HepG2 (cell line): ENCODE data around the gene PCBP2. TPM values are rescaled to one million over a fixed set of nuclear protein-coding genes. Genes with fewer than 3 reads are reported as not detected.
A peak's percentile ranks its signal among the peaks of the same experiment; 100 is the strongest.

ENCODE experiments used
- AGO1 ChIP-seq: fragments of 200-400 bp; formaldehyde crosslinking; IDR thresholded peaks from 2 replicates; pipeline ENCODE4 v1.6.1; 2017; ENCODE audit warnings: mild to moderate bottlenecking, low read depth, low read length, moderate library complexity; ENCODE audit not compliant: poor library complexity, severe bottlenecking
- BRCA1 ChIP-seq: sonication (generic); formaldehyde crosslinking; IDR thresholded peaks from 2 replicates; pipeline ENCODE4 v1.4.0; 2020; ENCODE audit warnings: missing genetic modification reagents
- CCDC6 ChIP-seq: sonication (generic); formaldehyde crosslinking; IDR thresholded peaks from 2 replicates; pipeline ENCODE4 v1.8.1; 2022; ENCODE audit warnings: mild to moderate bottlenecking, missing genetic modification reagents, moderate library complexity
- DMAP1 ChIP-seq: IDR thresholded peaks from 2 replicates; pipeline ENCODE4 v1.6.1; 2016
- DMTF1 ChIP-seq: sonication (generic); formaldehyde crosslinking; IDR thresholded peaks from 2 replicates; pipeline ENCODE4 v1.4.0; 2020; ENCODE audit warnings: mild to moderate bottlenecking, missing genetic modification reagents
- EHMT2 ChIP-seq: fragments of 200-600 bp; sonication (generic); IDR thresholded peaks from 2 replicates; pipeline ENCODE4 v1.7.0; 2017; ENCODE audit warnings: antibody characterized with exemption, low read depth, low read length, borderline replicate concordance
- FOXC1 ChIP-seq: sonication (generic); formaldehyde crosslinking; IDR thresholded peaks from 2 replicates; pipeline ENCODE4 v1.8.0; 2022; ENCODE audit warnings: mild to moderate bottlenecking, missing genetic modification reagents, borderline replicate concordance
- HDAC1 ChIP-seq: sonication (generic); formaldehyde crosslinking; IDR thresholded peaks from 2 replicates; pipeline ENCODE4 v1.5.1; 2020; ENCODE audit warnings: mild to moderate bottlenecking, missing genetic modification reagents
- KAT8 ChIP-seq: IDR thresholded peaks from 2 replicates; pipeline ENCODE4 v1.6.1; 2016; ENCODE audit warnings: missing genetic modification reagents, missing compliant biosample characterization
- MIER3 ChIP-seq: IDR thresholded peaks from 2 replicates; pipeline ENCODE4 v1.6.1; 2016; ENCODE audit warnings: missing compliant biosample characterization, borderline replicate concordance
- NFKBIZ ChIP-seq: IDR thresholded peaks from 2 replicates; pipeline ENCODE4 v1.6.1; 2018; ENCODE audit warnings: missing genetic modification reagents, missing compliant biosample characterization
- POLR2G ChIP-seq: fragments of 200-400 bp; formaldehyde crosslinking; IDR thresholded peaks from 2 replicates; pipeline ENCODE4 v1.6.1; 2018; ENCODE audit warnings: mild to moderate bottlenecking, low read depth, low read length, moderate library complexity
- RELA ChIP-seq: sonication (generic); formaldehyde crosslinking; IDR thresholded peaks from 2 replicates; pipeline ENCODE4 v1.4.0; 2020; ENCODE audit warnings: missing genetic modification reagents
- TAF1 ChIP-seq: sonication (generic); formaldehyde crosslinking; IDR thresholded peaks from 2 replicates; pipeline ENCODE4 v1.4.0; 2020; ENCODE audit warnings: missing genetic modification reagents
- ZBTB1 ChIP-seq: sonication (generic); formaldehyde crosslinking; IDR thresholded peaks from 2 replicates; pipeline ENCODE4 v1.4.0; 2020; ENCODE audit warnings: missing genetic modification reagents, borderline replicate concordance
- ZMYM4 ChIP-seq: sonication (generic); formaldehyde crosslinking; IDR thresholded peaks from 2 replicates; pipeline ENCODE4 v1.8.1; 2023; ENCODE audit warnings: mild to moderate bottlenecking, missing genetic modification reagents
- ZNF335 ChIP-seq: sonication (generic); formaldehyde crosslinking; IDR thresholded peaks from 2 replicates; pipeline ENCODE4 v1.4.0; 2020; ENCODE audit warnings: missing genetic modification reagents
- ZNF354B ChIP-seq: sonication (generic); formaldehyde crosslinking; IDR thresholded peaks from 2 replicates; pipeline ENCODE4 v1.8.0; 2022; ENCODE audit warnings: mild to moderate bottlenecking, missing genetic modification reagents
- ZNF589 ChIP-seq: sonication (generic); formaldehyde crosslinking; conservative IDR thresholded peaks from 2 replicates; pipeline ENCODE4 v1.8.0; 2022; ENCODE audit warnings: mild to moderate bottlenecking, moderate library complexity, missing genetic modification reagents
- ZNF83 ChIP-seq: sonication (generic); formaldehyde crosslinking; IDR thresholded peaks from 2 replicates; pipeline ENCODE4 v1.4.0; 2020; ENCODE audit warnings: missing genetic modification reagents, mild to moderate bottlenecking, borderline replicate concordance
- polyA plus RNA-seq, 8 experiments: library from polyadenylated mRNA; depleted of rRNA in 3 of 8; stranded (reverse) in 7 of 8; unstranded in 1 of 8; fragments of >200 nt; fragmentation: Illumina TruSeq in 4 of 8; extraction: Trizol in 4 of 8; gene quantifications; 2 replicates each; pipeline versions ENCODE4 v1.2.1 to v1.2.3, GENCODE V29; 2011 to 2016; ENCODE audit warnings: low read depth in 4 of 8, missing spikeins in 1 of 8, mixed read lengths in 1 of 8; ENCODE audit not compliant: insufficient read depth in 1 of 8
- total RNA-seq, 5 experiments: library from RNA; depleted of rRNA; stranded (reverse); fragments of >200 nt; fragmentation: Illumina TruSeq; extraction: Trizol; gene quantifications; 2 replicates each; pipeline ENCODE4 v1.2.3, GENCODE V29; 2016; ENCODE audit warnings: low read depth in 1 of 5
- TF ChIP-seq, protein P1 (sequence below): sonication (generic); formaldehyde crosslinking; IDR thresholded peaks from 2 replicates; pipeline ENCODE4 v1.8.1; 2023; ENCODE audit warnings: mild to moderate bottlenecking, missing genetic modification reagents
- TF ChIP-seq, protein P2 (sequence below): sonication (generic); formaldehyde crosslinking; IDR thresholded peaks from 2 replicates; pipeline ENCODE4 v1.4.0; 2020; ENCODE audit warnings: mild to moderate bottlenecking, missing genetic modification reagents
- TF ChIP-seq, protein P3 (sequence below): sonication (generic); formaldehyde crosslinking; IDR thresholded peaks from 2 replicates; pipeline ENCODE4 v1.4.0; 2020; ENCODE audit warnings: missing genetic modification reagents
- TF ChIP-seq, protein P4 (sequence below): sonication (generic); formaldehyde crosslinking; IDR thresholded peaks from 2 replicates; pipeline ENCODE4 v1.4.0; 2020; ENCODE audit warnings: mild to moderate bottlenecking, missing genetic modification reagents

PCBP2 gene
- total and polyA plus RNA-seq, 2 of the 13 experiments (the other 11 are each of a cell fraction or from before 2014, with no cell fraction given), result 154 to 345 TPM

- 0 out of 2 replicates have a peak, but pooled peaks have one; percentile 3 for TF ChIP-seq ZMYM4 (CRISPR knock-in tag)
- no peak for TF ChIP-seq ZNF589
- peak; percentile 18; the same call in 1 of the 2 replicates for TF ChIP-seq ZNF335 (CRISPR knock-in tag)
- TF ChIP-seq ZBTB1, result no peak
- 0 out of 2 replicates have a peak, but pooled peaks have one; percentile 13 for TF ChIP-seq POLR2G
- TF ChIP-seq, protein P1, sequence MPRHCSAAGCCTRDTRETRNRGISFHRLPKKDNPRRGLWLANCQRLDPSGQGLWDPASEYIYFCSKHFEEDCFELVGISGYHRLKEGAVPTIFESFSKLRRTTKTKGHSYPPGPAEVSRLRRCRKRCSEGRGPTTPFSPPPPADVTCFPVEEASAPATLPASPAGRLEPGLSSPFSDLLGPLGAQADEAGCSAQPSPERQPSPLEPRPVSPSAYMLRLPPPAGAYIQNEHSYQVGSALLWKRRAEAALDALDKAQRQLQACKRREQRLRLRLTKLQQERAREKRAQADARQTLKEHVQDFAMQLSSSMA (CRISPR knock-in tag), result no peak
- no peak for TF ChIP-seq EHMT2
- peak; percentile 2; the same call in 1 of the 2 replicates for TF ChIP-seq DMAP1 (CRISPR knock-in tag)
- no peak for TF ChIP-seq NFKBIZ (CRISPR knock-in tag)
- TF ChIP-seq, protein P2, sequence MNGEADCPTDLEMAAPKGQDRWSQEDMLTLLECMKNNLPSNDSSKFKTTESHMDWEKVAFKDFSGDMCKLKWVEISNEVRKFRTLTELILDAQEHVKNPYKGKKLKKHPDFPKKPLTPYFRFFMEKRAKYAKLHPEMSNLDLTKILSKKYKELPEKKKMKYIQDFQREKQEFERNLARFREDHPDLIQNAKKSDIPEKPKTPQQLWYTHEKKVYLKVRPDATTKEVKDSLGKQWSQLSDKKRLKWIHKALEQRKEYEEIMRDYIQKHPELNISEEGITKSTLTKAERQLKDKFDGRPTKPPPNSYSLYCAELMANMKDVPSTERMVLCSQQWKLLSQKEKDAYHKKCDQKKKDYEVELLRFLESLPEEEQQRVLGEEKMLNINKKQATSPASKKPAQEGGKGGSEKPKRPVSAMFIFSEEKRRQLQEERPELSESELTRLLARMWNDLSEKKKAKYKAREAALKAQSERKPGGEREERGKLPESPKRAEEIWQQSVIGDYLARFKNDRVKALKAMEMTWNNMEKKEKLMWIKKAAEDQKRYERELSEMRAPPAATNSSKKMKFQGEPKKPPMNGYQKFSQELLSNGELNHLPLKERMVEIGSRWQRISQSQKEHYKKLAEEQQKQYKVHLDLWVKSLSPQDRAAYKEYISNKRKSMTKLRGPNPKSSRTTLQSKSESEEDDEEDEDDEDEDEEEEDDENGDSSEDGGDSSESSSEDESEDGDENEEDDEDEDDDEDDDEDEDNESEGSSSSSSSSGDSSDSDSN (CRISPR knock-in tag), result no peak
- TF ChIP-seq MIER3 (CRISPR knock-in tag), result 0 out of 2 replicates have a peak, but pooled peaks have one; percentile 9
- TF ChIP-seq BRCA1 (CRISPR knock-in tag), result 0 out of 2 replicates have a peak, but pooled peaks have one; percentile 31
- peak; percentile 19; the same call in 1 of the 2 replicates for TF ChIP-seq CCDC6
- TF ChIP-seq ZNF83 (CRISPR knock-in tag), result no peak
- TF ChIP-seq, protein P3, sequence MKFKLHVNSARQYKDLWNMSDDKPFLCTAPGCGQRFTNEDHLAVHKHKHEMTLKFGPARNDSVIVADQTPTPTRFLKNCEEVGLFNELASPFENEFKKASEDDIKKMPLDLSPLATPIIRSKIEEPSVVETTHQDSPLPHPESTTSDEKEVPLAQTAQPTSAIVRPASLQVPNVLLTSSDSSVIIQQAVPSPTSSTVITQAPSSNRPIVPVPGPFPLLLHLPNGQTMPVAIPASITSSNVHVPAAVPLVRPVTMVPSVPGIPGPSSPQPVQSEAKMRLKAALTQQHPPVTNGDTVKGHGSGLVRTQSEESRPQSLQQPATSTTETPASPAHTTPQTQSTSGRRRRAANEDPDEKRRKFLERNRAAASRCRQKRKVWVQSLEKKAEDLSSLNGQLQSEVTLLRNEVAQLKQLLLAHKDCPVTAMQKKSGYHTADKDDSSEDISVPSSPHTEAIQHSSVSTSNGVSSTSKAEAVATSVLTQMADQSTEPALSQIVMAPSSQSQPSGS (CRISPR knock-in tag), result peak; percentile 2; the same call in 1 of the 2 replicates
- no peak for TF ChIP-seq RELA (CRISPR knock-in tag)
- peak; percentile 11; the same call in 1 of the 2 replicates for TF ChIP-seq FOXC1 (CRISPR knock-in tag)
- TF ChIP-seq TAF1 (CRISPR knock-in tag), result peak; percentile 13; the same call in 1 of the 2 replicates
- TF ChIP-seq DMTF1 (CRISPR knock-in tag), result 0 out of 2 replicates have a peak, but pooled peaks have one; percentile 29
- TF ChIP-seq, protein P4, sequence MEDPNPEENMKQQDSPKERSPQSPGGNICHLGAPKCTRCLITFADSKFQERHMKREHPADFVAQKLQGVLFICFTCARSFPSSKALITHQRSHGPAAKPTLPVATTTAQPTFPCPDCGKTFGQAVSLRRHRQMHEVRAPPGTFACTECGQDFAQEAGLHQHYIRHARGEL (CRISPR knock-in tag), result 0 out of 2 replicates have a peak, but pooled peaks have one; percentile 27
- 0 out of 2 replicates have a peak, but pooled peaks have one; percentile 51 for TF ChIP-seq ZNF354B
- peak; percentile 0 for TF ChIP-seq AGO1
- no peak for TF ChIP-seq KAT8
- TF ChIP-seq HDAC1 (CRISPR knock-in tag), result 0 out of 2 replicates have a peak, but pooled peaks have one; percentile 28
Measured at GRCh38 chr12:53501615-53502181, 49.8 kb downstream of the PCBP2 start (continued).
